Bone marrow (tissue), 2 donors: ENCODE data around the gene TNNI2.

Experiments
- DNase-seq, 2 donors: peaks; one replicate each; lab custom pipeline; 2025; lab: John Stamatoyannopoulos, UW

The TNNI2 gene

GRCh38 chr11:1821562-1821961 is 17.2 kb upstream of the TNNI2 start:
- DNase-seq, result no peak

GRCh38 chr11:1822648-1823375 is 16.0 kb upstream of the TNNI2 start:
- no peak for DNase-seq

- no peak for DNase-seq
Observed at GRCh38 chr11:1823376-1824220, 15.2 kb upstream of the TNNI2 start.

DNA sequence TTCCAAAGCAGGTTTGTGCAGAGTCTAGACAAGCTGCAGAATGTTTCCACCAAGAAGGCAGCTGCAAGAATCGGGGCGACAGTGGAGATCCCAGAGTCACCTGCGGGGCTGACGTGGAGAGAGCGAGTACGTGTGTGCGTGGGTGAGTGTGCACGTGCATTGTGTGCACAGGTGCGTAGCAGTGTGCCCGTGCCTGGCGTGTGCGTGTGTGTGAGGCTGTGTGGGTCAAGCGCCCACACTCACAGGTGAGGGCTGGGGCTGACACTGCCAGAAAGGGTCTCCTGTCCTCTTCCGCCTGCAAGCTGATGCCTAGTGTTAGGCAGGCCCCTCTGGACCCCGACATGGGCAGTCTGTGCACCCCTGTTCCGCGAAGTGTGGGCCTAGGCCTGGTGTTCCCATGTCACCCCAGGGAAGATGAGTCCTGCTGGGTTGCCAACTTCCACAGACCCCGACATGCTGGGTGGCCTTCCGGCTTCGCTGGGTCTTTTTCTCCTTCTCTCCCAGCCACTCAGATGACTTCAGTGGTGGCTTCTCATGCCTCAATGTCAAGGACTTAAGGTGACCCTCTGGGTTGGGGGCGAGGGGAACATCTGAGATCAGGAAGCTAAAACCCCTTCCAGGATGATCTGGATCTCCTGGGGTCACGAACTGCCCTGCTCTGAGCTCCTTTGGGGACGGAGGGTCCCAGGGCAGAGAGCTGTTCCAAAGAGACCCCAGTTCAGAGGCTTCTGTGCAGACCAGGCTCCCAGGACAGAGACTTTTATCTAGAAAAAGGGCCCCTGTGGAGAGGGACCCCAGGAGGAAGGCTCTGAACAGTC is 14.4 kb upstream of the TNNI2 start:
- no peak for DNase-seq

DNA sequence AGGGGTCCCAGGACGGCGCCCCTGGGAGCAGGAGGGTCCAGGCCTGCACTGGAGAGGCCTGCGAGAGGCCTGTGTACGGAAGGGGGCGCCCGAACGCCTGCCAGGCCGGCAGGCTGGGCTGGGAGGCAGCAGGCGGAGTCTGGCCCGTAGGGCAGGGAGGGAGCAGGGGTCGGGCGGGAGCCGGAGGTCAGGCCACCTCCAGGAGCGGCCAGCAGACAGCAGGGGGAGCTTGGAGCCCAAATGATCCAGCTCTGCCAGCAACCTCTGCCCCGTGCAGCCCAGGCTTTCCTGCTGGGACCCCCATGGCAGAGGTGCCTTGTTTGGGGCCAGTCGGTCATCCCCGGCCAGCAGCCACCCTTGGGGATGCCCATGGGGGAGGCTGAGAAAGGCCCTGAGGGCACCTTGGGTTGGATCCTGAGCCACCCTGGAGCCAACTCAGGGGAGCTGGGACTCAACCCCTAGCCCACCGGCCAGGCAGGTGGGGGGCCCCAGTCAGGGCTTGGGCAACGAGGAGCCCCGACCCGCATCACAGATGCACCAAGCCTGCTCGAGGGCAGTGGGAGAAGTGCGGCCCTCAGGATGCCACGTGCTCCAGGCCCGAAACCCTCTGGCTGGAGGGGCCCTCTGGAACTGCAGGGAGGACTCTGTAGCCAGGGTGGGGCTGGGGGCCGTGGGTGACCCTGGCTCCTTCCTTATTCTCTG is 13.6 kb upstream of the TNNI2 start:
- peak in 1 of 2 donors; percentile 77 for DNase-seq

- no peak for DNase-seq
Observed at GRCh38 chr11:1825785-1826451, 12.9 kb upstream of the TNNI2 start.

- DNase-seq, result no peak
Observed at GRCh38 chr11:1826552-1827094, 12.2 kb upstream of the TNNI2 start.

DNA sequence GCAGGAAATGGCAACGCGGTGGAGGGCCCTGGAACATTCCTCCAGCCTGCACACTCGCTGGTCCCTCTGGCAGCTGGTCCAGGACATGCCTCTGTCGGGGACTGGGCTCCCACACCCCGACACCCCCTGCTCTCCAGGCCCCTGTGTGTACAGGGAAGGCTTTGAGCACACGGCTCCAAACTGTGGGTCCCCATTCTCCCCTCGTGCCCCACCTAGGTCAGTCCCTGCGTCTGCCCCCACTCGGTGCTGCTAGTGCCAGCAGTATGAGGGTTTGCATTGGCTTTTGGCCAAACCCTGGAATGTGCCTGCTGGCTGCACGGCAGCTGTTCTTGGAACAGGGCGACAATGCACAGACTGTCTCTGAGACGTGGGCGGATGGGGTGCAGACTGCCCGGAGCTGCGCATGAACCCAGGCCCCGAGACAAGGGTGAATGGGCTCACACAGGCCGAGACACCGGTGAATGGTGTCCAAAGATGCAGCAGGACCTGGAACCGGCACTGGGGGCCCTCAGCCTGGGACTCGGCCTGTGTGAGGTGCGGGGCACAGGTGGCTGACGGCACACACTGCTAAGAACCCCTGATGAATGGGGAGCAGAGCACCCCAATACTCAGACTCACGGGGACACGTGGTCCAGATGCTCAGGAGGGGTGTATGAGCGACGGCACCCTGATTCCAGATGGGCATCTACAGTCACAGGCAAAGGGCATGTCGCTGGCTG is 11.5 kb upstream of the TNNI2 start:
- DNase-seq, result no peak

DNA sequence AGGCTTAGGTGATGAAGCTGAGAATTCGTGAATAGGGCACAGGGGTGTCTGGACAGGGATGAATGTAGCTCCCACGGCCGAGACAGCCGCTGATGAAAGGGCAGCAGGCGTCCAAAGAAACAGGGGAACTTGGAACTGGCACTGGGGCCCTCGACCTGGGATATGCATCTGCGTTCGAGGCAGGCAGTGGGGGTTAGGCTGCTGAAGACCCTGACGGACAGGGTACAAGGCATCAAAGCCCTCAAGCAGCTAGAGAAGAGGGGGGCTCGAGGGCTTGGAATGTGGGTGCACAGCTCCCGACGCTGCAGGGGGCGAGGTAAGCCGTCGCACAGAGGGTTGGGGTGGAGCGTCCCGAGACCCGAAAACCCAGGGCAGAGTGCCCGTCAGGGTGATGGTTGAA is 10.8 kb upstream of the TNNI2 start:
- no peak for DNase-seq

- DNase-seq, result no peak
Observed at GRCh38 chr11:1828542-1828941, 10.2 kb upstream of the TNNI2 start.

GRCh38 chr11:1829039-1829820 is 9.6 kb upstream of the TNNI2 start:
- DNase-seq, result no peak

DNA sequence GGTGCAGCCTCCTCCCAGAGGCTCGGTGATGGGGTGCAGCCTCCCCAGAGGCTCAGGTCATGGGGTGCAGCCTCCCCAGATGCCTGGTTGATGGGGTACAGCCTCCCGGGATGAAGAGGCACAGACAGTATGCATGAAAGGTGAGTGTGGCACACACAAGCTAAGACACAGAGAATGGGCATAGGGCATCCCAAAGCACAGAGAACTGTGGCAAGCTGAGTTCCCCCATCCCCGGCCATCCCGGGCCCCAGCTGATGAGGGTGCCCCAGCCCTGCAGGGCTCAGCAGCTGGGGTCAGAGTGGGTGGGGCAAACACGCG is 8.8 kb upstream of the TNNI2 start:
- DNase-seq, result no peak

GRCh38 chr11:1830322-1831223 is 8.2 kb upstream of the TNNI2 start:
- no peak for DNase-seq

- DNase-seq, result no peak
Observed at GRCh38 chr11:1831338-1832210, 7.2 kb upstream of the TNNI2 start.

GRCh38 chr11:1832211-1832919 is 6.4 kb upstream of the TNNI2 start:
- peak; percentile 13 to 72 for DNase-seq

GRCh38 chr11:1832920-1833295 is 5.9 kb upstream of the TNNI2 start:
- DNase-seq, result no peak

GRCh38 chr11:1834062-1834610 is 4.6 kb upstream of the TNNI2 start:
- DNase-seq, result no peak
